ENCODE results near the gene RBM14. TPM values are rescaled to one million over a fixed set of nuclear protein-coding genes. Genes with fewer than 3 reads are reported as not detected.

Gene RBM14
- total and polyA plus RNA-seq, 3 experiments from 2014 or later, result 87.9 to 165 (median 152) TPM

- Mint-ChIP-seq H3K36me3 (peaks cover 17 to 88% (median 39%) of the 10 kb centered on the region in 3 donors), H3K9me3 (no peaks in the 10 kb centered on the region), H3K27ac (peak overlapping the region; percentile 11 to 98 (median 70)), H3K27me3 (peaks cover 0 to 6% of the 10 kb centered on the region in 2 donors), H3K4me3 (peak overlapping the region; percentile 92 to 100 (median 96)), H3K4me1 (peaks cover 87 to 92% (median 90%) of the 10 kb centered on the region in 3 donors)
- H3K27me3 ChIP-seq (ENCODE audit: insufficient read depth, low read length, poor library complexity, severe bottlenecking), result no peaks in the 10 kb centered on the region
- H3K4me1 ChIP-seq (ENCODE audit: insufficient read depth, low read length), result peaks cover 79% of the 10 kb centered on the region
- peak overlapping the region; percentile 20 for H3K4me3 ChIP-seq (ENCODE audit: low read length)
- ChIA-PET POLR2A (interaction anchor here (1.7 to 3.8 kb wide), 2 partner anchors 12 to 36 kb away, joined by 3 to 30 read pairs; partner anchors contain the start of gene RBM4B), CTCF (interaction anchor here (1.5 kb wide), 2 partner anchors 37 to 49 kb away, joined by 3 to 4 read pairs; partner anchors contain the start of genes CCDC87 and CCS)
- no peaks in the 10 kb centered on the region for H3K9me3 ChIP-seq (ENCODE audit: low read length)
- DNase-seq, result no peak
- no peak overlapping the region for H3K27ac ChIP-seq (ENCODE audit: low read depth, low read length)
- H3K36me3 ChIP-seq (ENCODE audit: insufficient read depth, low read length), result peaks cover 71% of the 10 kb centered on the region
Observed at GRCh38 chr11:66641834-66642233, 25.4 kb downstream of the RBM14 start.

DNA sequence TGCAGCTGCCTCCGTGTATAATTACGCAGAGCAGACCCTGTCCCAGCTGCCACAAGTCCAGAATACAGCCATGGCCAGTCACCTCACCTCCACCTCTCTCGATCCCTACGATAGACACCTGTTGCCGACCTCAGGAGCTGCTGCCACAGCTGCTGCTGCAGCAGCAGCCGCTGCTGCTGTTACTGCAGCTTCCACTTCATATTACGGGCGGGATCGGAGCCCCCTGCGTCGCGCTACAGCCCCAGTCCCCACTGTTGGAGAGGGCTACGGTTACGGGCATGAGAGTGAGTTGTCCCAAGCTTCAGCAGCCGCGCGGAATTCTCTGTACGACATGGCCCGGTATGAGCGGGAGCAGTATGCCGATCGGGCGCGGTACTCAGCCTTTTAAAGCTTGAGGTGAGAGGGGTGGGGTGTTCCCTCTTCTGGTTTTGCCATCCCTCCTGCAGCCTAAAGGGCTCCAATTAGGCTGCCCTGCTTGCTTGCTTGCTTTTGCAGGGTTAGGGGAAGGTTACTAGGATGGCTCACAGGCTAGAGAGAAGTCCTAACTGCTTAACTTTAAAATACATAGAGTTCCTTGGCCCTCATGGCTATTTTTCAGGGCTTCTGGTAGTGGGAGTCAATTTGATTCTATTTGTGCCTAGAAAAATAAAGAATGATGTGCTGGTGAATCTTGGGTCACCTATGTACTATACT, 27.5 kb downstream of the RBM14 start:
- peaks cover 75% of the 10 kb centered on the region for H3K36me3 ChIP-seq (ENCODE audit: insufficient read depth, low read length)
- Mint-ChIP-seq H3K4me3 (peak overlapping the region; percentile 42 to 100 (median 93)), H3K4me1 (peaks cover 88 to 91% (median 90%) of the 10 kb centered on the region in 3 donors), H3K27ac (peak overlapping the region in 5 of 8 donors; percentile 36 to 95 (median 57)), H3K9me3 (no peaks in the 10 kb centered on the region), H3K27me3 (peaks cover 0 to 5% of the 10 kb centered on the region in 2 donors), H3K36me3 (peaks cover 17 to 96% (median 47%) of the 10 kb centered on the region in 3 donors)
- H3K4me3 ChIP-seq (ENCODE audit: low read length), result peak overlapping the region; percentile 11
- CTCF ChIA-PET, result interaction anchor here (1.3 kb wide), 1 partner anchor 35 kb away, joined by 3 read pairs; no protein-coding TSS in a partner anchor
- peaks cover 80% of the 10 kb centered on the region for H3K4me1 ChIP-seq (ENCODE audit: insufficient read depth, low read length)
- H3K9me3 ChIP-seq (ENCODE audit: low read length), result no peaks in the 10 kb centered on the region
- DNase-seq, result no peak
- POLR2A ChIA-PET, result interaction anchor here (0.7 to 0.8 kb wide), 2 partner anchors 30 to 1078 kb away, joined by 3 read pairs; no protein-coding TSS in a partner anchor
- H3K27ac ChIP-seq (ENCODE audit: low read depth, low read length), result no peak overlapping the region
- H3K27me3 ChIP-seq (ENCODE audit: insufficient read depth, low read length, poor library complexity, severe bottlenecking), result no peaks in the 10 kb centered on the region

GRCh38 chr11:66646828-66647227, 30.4 kb downstream of the RBM14 start:
- DNase-seq, result no peak
- no peaks in the 10 kb centered on the region for H3K9me3 ChIP-seq (ENCODE audit: low read length)
- POLR2A ChIA-PET, result interaction anchor here (0.9 kb wide), 1 partner anchor 9 kb away, joined by 3 read pairs; no protein-coding TSS in a partner anchor
- peaks cover 0 to 3% of the 10 kb centered on the region in 2 donors for H3K27me3 Mint-ChIP-seq
- H3K4me3 ChIP-seq (ENCODE audit: low read length), result no peak overlapping the region
- peak overlapping the region in 4 of 7 donors; percentile 43 to 99 (median 48) for H3K4me3 Mint-ChIP-seq
- no peaks in the 10 kb centered on the region for H3K27me3 ChIP-seq (ENCODE audit: insufficient read depth, low read length, poor library complexity, severe bottlenecking)
- H3K36me3 ChIP-seq (ENCODE audit: insufficient read depth, low read length), result peaks cover 58% of the 10 kb centered on the region
- peak overlapping the region in 7 of 8 donors; percentile 13 to 79 (median 56) for H3K27ac Mint-ChIP-seq
- peaks cover 17 to 89% (median 45%) of the 10 kb centered on the region in 3 donors for H3K36me3 Mint-ChIP-seq
- H3K4me1 ChIP-seq (ENCODE audit: insufficient read depth, low read length), result peaks cover 62% of the 10 kb centered on the region
- no peaks in the 10 kb centered on the region for H3K9me3 Mint-ChIP-seq
- no peak overlapping the region for H3K27ac ChIP-seq (ENCODE audit: low read depth, low read length)
- CTCF ChIA-PET, result no interaction called here
- H3K4me1 Mint-ChIP-seq, result peaks cover 77 to 86% (median 81%) of the 10 kb centered on the region in 3 donors

GRCh38 chr11:66649903-66650302, 33.5 kb downstream of the RBM14 start:
- H3K27me3 ChIP-seq (ENCODE audit: insufficient read depth, low read length, poor library complexity, severe bottlenecking), result no peaks in the 10 kb centered on the region
- POLR2A ChIA-PET, result interaction anchor here (0.5 to 1.4 kb wide), 2 partner anchors 12 to 832 kb away, joined by 5 to 6 read pairs; no protein-coding TSS in a partner anchor
- Mint-ChIP-seq H3K4me1 (peaks cover 54 to 70% (median 61%) of the 10 kb centered on the region in 3 donors), H3K27me3 (no peaks in the 10 kb centered on the region), H3K9me3 (no peaks in the 10 kb centered on the region), H3K36me3 (peaks cover 4 to 75% (median 37%) of the 10 kb centered on the region in 3 donors), H3K4me3 (no peak overlapping the region), H3K27ac (peak overlapping the region in 3 of 8 donors; percentile 4 to 47 (median 42))
- H3K4me3 ChIP-seq (ENCODE audit: low read length), result no peak overlapping the region
- no peaks in the 10 kb centered on the region for H3K9me3 ChIP-seq (ENCODE audit: low read length)
- H3K27ac ChIP-seq (ENCODE audit: low read depth, low read length), result no peak overlapping the region
- CTCF ChIA-PET, result interaction anchor here (1.5 to 3.3 kb wide), 3 partner anchors 11 to 28 kb away, joined by 4 to 11 read pairs (median 10); partner anchors contain the start of genes RBM4 and RBM4B
- peaks cover 37% of the 10 kb centered on the region for H3K36me3 ChIP-seq (ENCODE audit: insufficient read depth, low read length)
- DNase-seq, result no peak
- peaks cover 36% of the 10 kb centered on the region for H3K4me1 ChIP-seq (ENCODE audit: insufficient read depth, low read length)

DNA sequence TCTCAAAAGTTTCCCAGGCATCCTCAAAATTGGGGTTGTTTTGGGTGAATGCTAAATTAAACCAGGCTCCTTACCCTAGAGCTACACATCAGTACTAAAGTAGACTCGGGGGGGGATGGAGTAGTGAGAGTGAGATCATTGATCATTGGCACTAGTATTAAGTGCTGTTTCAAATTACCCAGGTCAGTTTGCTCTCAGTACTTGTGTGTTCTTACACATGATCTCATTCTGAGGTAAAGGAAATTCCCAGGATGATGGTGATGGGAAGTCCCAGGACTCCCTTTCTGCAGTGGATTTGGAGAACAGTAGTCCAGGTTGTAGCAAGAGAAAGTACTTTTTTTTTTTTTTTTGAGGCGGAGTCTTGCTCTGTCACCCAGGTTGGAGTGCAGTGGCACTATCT, 34.6 kb downstream of the RBM14 start:
- H3K27me3 ChIP-seq (ENCODE audit: insufficient read depth, low read length, poor library complexity, severe bottlenecking), result no peaks in the 10 kb centered on the region
- Mint-ChIP-seq H3K4me3 (no peak overlapping the region), H3K27me3 (no peaks in the 10 kb centered on the region), H3K4me1 (peaks cover 47 to 64% (median 54%) of the 10 kb centered on the region in 3 donors), H3K9me3 (no peaks in the 10 kb centered on the region), H3K36me3 (peaks cover 0 to 71% (median 32%) of the 10 kb centered on the region in 3 donors), H3K27ac (peak overlapping the region in 2 of 8 donors; percentile 10 to 46)
- no peak overlapping the region for H3K27ac ChIP-seq (ENCODE audit: low read depth, low read length)
- no peak for DNase-seq
- H3K4me3 ChIP-seq (ENCODE audit: low read length), result no peak overlapping the region
- H3K36me3 ChIP-seq (ENCODE audit: insufficient read depth, low read length), result peaks cover 25% of the 10 kb centered on the region
- H3K9me3 ChIP-seq (ENCODE audit: low read length), result no peaks in the 10 kb centered on the region
- CTCF ChIA-PET, result no interaction called here
- H3K4me1 ChIP-seq (ENCODE audit: insufficient read depth, low read length), result peaks cover 25% of the 10 kb centered on the region
- POLR2A ChIA-PET, result interaction anchor here (0.5 to 1.5 kb wide), 2 partner anchors 35 to 56 kb away, joined by 3 to 4 read pairs; partner anchors contain the start of gene RBM14

GRCh38 chr11:66652651-66653050, 36.2 kb downstream of the RBM14 start:
- Histone ChIP-seq H3K27ac (ENCODE audit: low read depth, low read length) (no peak overlapping the region), H3K4me3 (ENCODE audit: low read length) (no peak overlapping the region), H3K27me3 (ENCODE audit: insufficient read depth, low read length, poor library complexity, severe bottlenecking) (no peaks in the 10 kb centered on the region), H3K4me1 (ENCODE audit: insufficient read depth, low read length) (peaks cover 9% of the 10 kb centered on the region), H3K36me3 (ENCODE audit: insufficient read depth, low read length) (peaks cover 13% of the 10 kb centered on the region), H3K9me3 (ENCODE audit: low read length) (no peaks in the 10 kb centered on the region)
- POLR2A ChIA-PET, result interaction anchor here (3.6 kb wide), 1 partner anchor 13 kb away, joined by 30 read pairs; the partner anchor contains the start of gene RBM4
- Mint-ChIP-seq H3K27me3 (no peaks in the 10 kb centered on the region), H3K4me3 (no peak overlapping the region), H3K9me3 (no peaks in the 10 kb centered on the region), H3K4me1 (peaks cover 31 to 50% (median 38%) of the 10 kb centered on the region in 3 donors), H3K27ac (peak overlapping the region in 5 of 8 donors; percentile 29 to 79 (median 61)), H3K36me3 (peaks cover 0 to 63% (median 19%) of the 10 kb centered on the region in 3 donors)
- DNase-seq, result no peak
- CTCF ChIA-PET, result interaction anchor here (0.7 to 1.2 kb wide), 2 partner anchors 12 to 214 kb away, joined by 3 read pairs; partner anchors contain the start of gene MRPL11

DNA sequence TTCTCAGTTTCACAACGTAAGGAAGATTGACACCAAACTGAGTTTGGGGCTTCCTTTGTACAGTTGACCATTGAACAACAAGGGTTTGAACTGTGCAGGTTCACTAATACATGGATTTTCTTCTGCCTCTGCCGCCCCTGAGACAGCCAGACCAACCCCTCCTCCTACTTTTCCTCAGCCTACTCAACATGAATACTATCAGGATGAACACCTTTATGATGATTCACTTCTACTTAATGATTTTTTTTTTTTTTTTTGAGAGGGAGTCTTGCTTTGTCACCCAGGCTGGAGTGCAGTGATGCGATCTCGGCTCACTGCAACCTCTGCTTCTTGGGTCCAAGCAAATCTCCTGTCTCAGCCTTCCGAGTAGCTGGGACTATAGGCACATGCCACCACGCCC, 36.7 kb downstream of the RBM14 start:
- ChIA-PET POLR2A (interaction anchor here (0.7 to 3.6 kb wide), 2 partner anchors 13 to 16 kb away, joined by 6 to 30 read pairs; partner anchors contain the start of gene RBM4), CTCF (interaction anchor here (1.2 kb wide), 1 partner anchor 12 kb away, joined by 3 read pairs; no protein-coding TSS in a partner anchor)
- Histone ChIP-seq H3K4me3 (ENCODE audit: low read length) (no peak overlapping the region), H3K4me1 (ENCODE audit: insufficient read depth, low read length) (peaks cover 9% of the 10 kb centered on the region), H3K27ac (ENCODE audit: low read depth, low read length) (no peak overlapping the region), H3K27me3 (ENCODE audit: insufficient read depth, low read length, poor library complexity, severe bottlenecking) (no peaks in the 10 kb centered on the region), H3K36me3 (ENCODE audit: insufficient read depth, low read length) (peaks cover 13% of the 10 kb centered on the region), H3K9me3 (ENCODE audit: low read length) (no peaks in the 10 kb centered on the region)
- no peaks in the 10 kb centered on the region for H3K9me3 Mint-ChIP-seq
- H3K27ac Mint-ChIP-seq, result peak overlapping the region in 2 of 8 donors; percentile 42 to 46
- peak overlapping the region in 1 of 7 donors; percentile 77 for H3K4me3 Mint-ChIP-seq
- H3K4me1 Mint-ChIP-seq, result peaks cover 29 to 48% (median 36%) of the 10 kb centered on the region in 3 donors
- H3K27me3 Mint-ChIP-seq, result no peaks in the 10 kb centered on the region
- H3K36me3 Mint-ChIP-seq, result peaks cover 0 to 61% (median 18%) of the 10 kb centered on the region in 3 donors
- DNase-seq, result no peak

Data from CD8-positive, alpha-beta memory T cell (primary cell).